ENCODE data around the gene FBXO21.

- TF ChIP-seq, protein P1, sequence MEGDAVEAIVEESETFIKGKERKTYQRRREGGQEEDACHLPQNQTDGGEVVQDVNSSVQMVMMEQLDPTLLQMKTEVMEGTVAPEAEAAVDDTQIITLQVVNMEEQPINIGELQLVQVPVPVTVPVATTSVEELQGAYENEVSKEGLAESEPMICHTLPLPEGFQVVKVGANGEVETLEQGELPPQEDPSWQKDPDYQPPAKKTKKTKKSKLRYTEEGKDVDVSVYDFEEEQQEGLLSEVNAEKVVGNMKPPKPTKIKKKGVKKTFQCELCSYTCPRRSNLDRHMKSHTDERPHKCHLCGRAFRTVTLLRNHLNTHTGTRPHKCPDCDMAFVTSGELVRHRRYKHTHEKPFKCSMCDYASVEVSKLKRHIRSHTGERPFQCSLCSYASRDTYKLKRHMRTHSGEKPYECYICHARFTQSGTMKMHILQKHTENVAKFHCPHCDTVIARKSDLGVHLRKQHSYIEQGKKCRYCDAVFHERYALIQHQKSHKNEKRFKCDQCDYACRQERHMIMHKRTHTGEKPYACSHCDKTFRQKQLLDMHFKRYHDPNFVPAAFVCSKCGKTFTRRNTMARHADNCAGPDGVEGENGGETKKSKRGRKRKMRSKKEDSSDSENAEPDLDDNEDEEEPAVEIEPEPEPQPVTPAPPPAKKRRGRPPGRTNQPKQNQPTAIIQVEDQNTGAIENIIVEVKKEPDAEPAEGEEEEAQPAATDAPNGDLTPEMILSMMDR (IDR thresholded peaks at IDR 0.05) = no peak
- TF ChIP-seq POLR2A (IDR thresholded peaks at IDR 0.05) = no peak
Observed at GRCh38 chr12:117166107-117166506, 24.2 kb downstream of the FBXO21 start.
